ENCODE measurements around the gene SNRPF.

The SNRPF gene

GRCh38 chr12:95884998-95885397 is 26.2 kb downstream of the SNRPF start:
- Mint-ChIP-seq H3K27me3 (no peaks in the 10 kb centered on the region), H3K4me3 (no peak overlapping the region)
- no peak for ATAC-seq

GRCh38 chr12:95887311-95887710 is 28.6 kb downstream of the SNRPF start:
- H3K27me3 Mint-ChIP-seq, result no peaks in the 10 kb centered on the region
- DNase-seq, result no peak
- no peak overlapping the region for H3K4me3 Mint-ChIP-seq
- no peak for ATAC-seq
- H3K27ac Mint-ChIP-seq, result no peak overlapping the region
- no peaks in the 10 kb centered on the region for H3K9me3 Mint-ChIP-seq
- H3K4me1 Mint-ChIP-seq, result no peaks in the 10 kb centered on the region

More at GRCh38 chr12:95884998-95885397, 26.2 kb downstream of the SNRPF start:
- Mint-ChIP-seq H3K9me3 (no peaks in the 10 kb centered on the region), H3K27ac (no peak overlapping the region), H3K4me1 (no peaks in the 10 kb centered on the region)
- DNase-seq, result no peak

- Mint-ChIP-seq H3K4me3 (no peak overlapping the region), H3K27me3 (no peaks in the 10 kb centered on the region), H3K9me3 (no peaks in the 10 kb centered on the region), H3K27ac (no peak overlapping the region), H3K4me1 (no peaks in the 10 kb centered on the region)
- no peak for DNase-seq
- ATAC-seq, result no peak
These were observed 32.2 kb downstream of the SNRPF start for GRCh38 chr12:95890958-95891357.

GRCh38 chr12:95896846-95897245 is 38.1 kb downstream of the SNRPF start:
- ATAC-seq, result no peak
- H3K4me3 Mint-ChIP-seq, result no peak overlapping the region
- no peaks in the 10 kb centered on the region for H3K9me3 Mint-ChIP-seq

GRCh38 chr12:95898081-95898480 is 39.3 kb downstream of the SNRPF start:
- no peaks in the 10 kb centered on the region for H3K27me3 Mint-ChIP-seq
- H3K9me3 Mint-ChIP-seq, result no peaks in the 10 kb centered on the region
- DNase-seq, result no peak
- no peak for ATAC-seq
- no peak overlapping the region for H3K27ac Mint-ChIP-seq
- H3K4me3 Mint-ChIP-seq, result no peak overlapping the region
- H3K4me1 Mint-ChIP-seq, result no peaks in the 10 kb centered on the region

More at GRCh38 chr12:95896846-95897245, 38.1 kb downstream of the SNRPF start:
- Mint-ChIP-seq H3K4me1 (no peaks in the 10 kb centered on the region), H3K27me3 (no peaks in the 10 kb centered on the region), H3K27ac (peak overlapping the region in 1 of 2 donors; percentile 43)
- DNase-seq, result no peak

GRCh38 chr12:95908573-95908972 is 49.8 kb downstream of the SNRPF start:
- Mint-ChIP-seq H3K27me3 (peaks cover 23% of the 10 kb centered on the region), H3K27ac (no peak overlapping the region), H3K9me3 (no peaks in the 10 kb centered on the region), H3K4me3 (no peak overlapping the region), H3K4me1 (no peaks in the 10 kb centered on the region)
- ATAC-seq (no peak), DNase-seq (no peak)

GRCh38 chr12:95909871-95910270 is 51.1 kb downstream of the SNRPF start:
- ATAC-seq (no peak), DNase-seq (no peak)
- peaks cover 23% of the 10 kb centered on the region for H3K27me3 Mint-ChIP-seq
- H3K4me1 Mint-ChIP-seq, result no peaks in the 10 kb centered on the region
- H3K4me3 Mint-ChIP-seq, result no peak overlapping the region
- no peaks in the 10 kb centered on the region for H3K9me3 Mint-ChIP-seq
- no peak overlapping the region for H3K27ac Mint-ChIP-seq
